Stomach (tissue), 9 donors: ENCODE results near the gene CLEC4C. TPM values are rescaled to one million over a fixed set of nuclear protein-coding genes. Genes with fewer than 3 reads are reported as not detected.
"Not testable (repeated sequence)": the region's sequence is repeated elsewhere in the genome, so short reads cannot be mapped to it uniquely, and the experiment has no call there.

Source experiments
- DNase-seq, 2 donors: peaks; one replicate each; pipeline versions ENCODE4 v3.0.0 to v3.0.0-alpha.2; 2013 to 2019
- H3K27ac ChIP-seq, 5 donors: fragments of 200-600 bp in 4 of 5; sonication (generic) in 4 of 5; one replicate each; pipeline ENCODE4 v1.5.1; 2013 to 2019; ENCODE audit warnings: mild to moderate bottlenecking in 1 of 5, moderate library complexity in 1 of 5
- H3K27me3 ChIP-seq, 3 donors: fragments of 200-600 bp; sonication (generic); one replicate each; pipeline ENCODE4 v1.5.1; 2017 to 2019; ENCODE audit warnings: mixed run types in 1 of 3
- H3K36me3 ChIP-seq, 4 donors: fragments of 200-600 bp; sonication (generic); 1 replicate in 3 of 4; 2 replicates in 1 of 4; pipeline ENCODE4 v1.5.1; 2016 to 2019
- H3K4me1 ChIP-seq, 4 donors: fragments of 200-600 bp; sonication (generic); one replicate each; pipeline ENCODE4 v1.5.1; 2016 to 2019
- H3K4me3 ChIP-seq, 4 donors: fragments of 200-600 bp; sonication (generic) in 3 of 4; one replicate each; pipeline ENCODE4 v1.5.1; 2016 to 2019; ENCODE audit warnings: mild to moderate bottlenecking in 1 of 4
- H3K9me3 ChIP-seq, 4 donors: fragments of 200-600 bp; sonication (generic); one replicate each; pipeline ENCODE4 v1.5.1; 2016 to 2019
- CTCF ChIP-seq, 7 experiments: fragments of 450-650 bp in 4 of 7; fragments of 200-600 bp in 3 of 7; sonication (generic) in 3 of 7; IDR thresholded peaks; one replicate each; pipeline ENCODE4 v1.5.1; 2016 to 2019; ENCODE audit warnings: antibody characterized with exemption in 7 of 7, control low read depth in 2 of 7, mild to moderate bottlenecking in 1 of 7
- EP300 ChIP-seq: sonication (generic); formaldehyde crosslinking; IDR thresholded peaks from one replicate; pipeline ENCODE4 v1.6.1; 2017; ENCODE audit warnings: antibody characterized with exemption
- POLR2A ChIP-seq, 4 donors: fragments of 450-650 bp; IDR thresholded peaks; one replicate each; pipeline ENCODE4 v1.6.1; 2016; ENCODE audit warnings: antibody characterized with exemption in 4 of 4, control low read depth in 2 of 4, mild to moderate bottlenecking in 1 of 4, moderate library complexity in 1 of 4
- POLR2AphosphoS5 ChIP-seq, 3 donors: sonication (generic); formaldehyde crosslinking; IDR thresholded peaks; one replicate each; pipeline ENCODE4 v1.6.1; 2016; ENCODE audit warnings: antibody characterized with exemption in 3 of 3
- WGBS, 5 donors: extraction: QIAGEN DNeasy Blood & Tissue Kit in 3 of 5; methylation state at CpG; one replicate each; pipeline versions ENCODE4 v1.1.5 to v1.1.7; 2013 to 2018; 5-methylcytosine and 5-hydroxymethylcytosine counted together
- intact Hi-C: fragments of 100-400 bp; cut with DNase I; formaldehyde crosslinking; loops from one replicate; pipeline ENCODE4 v1.15.1; 2023; ENCODE audit warnings: low total_unique reads
- polyA plus RNA-seq, 3 donors: library from polyadenylated mRNA; stranded (reverse); fragments of 200-250 nt; gene quantifications; one replicate each; pipeline ENCODE4 v1.2.3, GENCODE V29; 2013
- total RNA-seq, 5 donors: library from RNA; depleted of rRNA; stranded (reverse); fragments of >200 nt; gene quantifications; one replicate each; pipeline versions ENCODE4 v1.1.0 to v1.2.3, GENCODE V29; 2014 to 2016
- donor health status: healthy with polysubstance abuse.
- donor health status: Bipolar disorder and iron deficiency.
- donor health status: healthy.

CLEC4C gene
- total and polyA plus RNA-seq, 8 donors: not detected

DNA sequence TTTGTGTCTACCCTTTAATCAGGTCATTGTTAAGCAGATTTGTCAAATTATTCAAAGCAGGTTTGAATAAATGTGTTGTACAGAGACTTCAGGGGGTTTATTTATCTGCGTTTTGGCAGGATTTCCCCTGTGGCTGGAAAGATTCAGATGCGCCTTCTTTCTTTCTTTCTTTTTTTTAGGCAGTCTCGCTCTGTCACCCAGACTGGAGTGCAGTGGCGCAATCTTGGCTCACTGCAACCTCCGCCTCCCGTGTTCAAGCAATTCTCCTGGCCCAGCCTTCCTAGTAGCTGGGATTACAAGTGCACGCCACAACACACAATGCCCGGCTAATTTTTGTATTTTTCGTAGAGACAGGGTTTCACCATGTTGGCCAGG, 11.6 kb upstream of the CLEC4C start:
- 67 to 74% (median 72%) methylated on average over 9 of the region's 9 CpGs for WGBS, 5 donors
- H3K27me3 ChIP-seq: no peaks in the 10 kb centered on the region
- intact Hi-C loops: no loop called here
- no peaks in the 10 kb centered on the region for H3K36me3 ChIP-seq
- H3K4me3 ChIP-seq: no peak overlapping the region
- no peaks in the 10 kb centered on the region for H3K9me3 ChIP-seq
- no peak for TF ChIP-seq EP300
- TF ChIP-seq POLR2AphosphoS5 (IDR thresholded peaks at IDR 0.05): no peak
- no peak for TF ChIP-seq CTCF (IDR thresholded peaks at IDR 0.05)
- TF ChIP-seq POLR2A (IDR thresholded peaks at IDR 0.05): no peak
- no peak overlapping the region for H3K27ac ChIP-seq
- no peaks in the 10 kb centered on the region for H3K4me1 ChIP-seq
- DNase-seq: no peak

- no peak overlapping the region for H3K4me3 ChIP-seq
- H3K9me3 ChIP-seq: no peaks in the 10 kb centered on the region
- DNase-seq: no peak
- no peaks in the 10 kb centered on the region for H3K4me1 ChIP-seq
- TF ChIP-seq EP300 (no peak), POLR2A (IDR thresholded peaks at IDR 0.05) (no peak), CTCF (IDR thresholded peaks at IDR 0.05) (no peak), POLR2AphosphoS5 (IDR thresholded peaks at IDR 0.05) (no peak)
- H3K27me3 ChIP-seq: no peaks in the 10 kb centered on the region
- intact Hi-C loops: no loop called here
- no peak overlapping the region for H3K27ac ChIP-seq
- WGBS, 5 donors: 54 to 73% (median 63%) methylated on average over 2 of the region's 2 CpGs
- no peaks in the 10 kb centered on the region for H3K36me3 ChIP-seq
Observed at GRCh38 chr12:7756993-7757392, 9.8 kb upstream of the CLEC4C start.

- intact Hi-C loops, DNase-seq, H3K27me3 ChIP-seq, H3K36me3 ChIP-seq, H3K4me3 ChIP-seq, H3K9me3 ChIP-seq, H3K27ac ChIP-seq, H3K4me1 ChIP-seq: not testable (repeated sequence)
- WGBS, 5 donors: 81 to 89% (median 86%) methylated on average over 9 of the region's 9 CpGs
Observed at GRCh38 chr12:7755668-7756067, 8.5 kb upstream of the CLEC4C start.

DNA sequence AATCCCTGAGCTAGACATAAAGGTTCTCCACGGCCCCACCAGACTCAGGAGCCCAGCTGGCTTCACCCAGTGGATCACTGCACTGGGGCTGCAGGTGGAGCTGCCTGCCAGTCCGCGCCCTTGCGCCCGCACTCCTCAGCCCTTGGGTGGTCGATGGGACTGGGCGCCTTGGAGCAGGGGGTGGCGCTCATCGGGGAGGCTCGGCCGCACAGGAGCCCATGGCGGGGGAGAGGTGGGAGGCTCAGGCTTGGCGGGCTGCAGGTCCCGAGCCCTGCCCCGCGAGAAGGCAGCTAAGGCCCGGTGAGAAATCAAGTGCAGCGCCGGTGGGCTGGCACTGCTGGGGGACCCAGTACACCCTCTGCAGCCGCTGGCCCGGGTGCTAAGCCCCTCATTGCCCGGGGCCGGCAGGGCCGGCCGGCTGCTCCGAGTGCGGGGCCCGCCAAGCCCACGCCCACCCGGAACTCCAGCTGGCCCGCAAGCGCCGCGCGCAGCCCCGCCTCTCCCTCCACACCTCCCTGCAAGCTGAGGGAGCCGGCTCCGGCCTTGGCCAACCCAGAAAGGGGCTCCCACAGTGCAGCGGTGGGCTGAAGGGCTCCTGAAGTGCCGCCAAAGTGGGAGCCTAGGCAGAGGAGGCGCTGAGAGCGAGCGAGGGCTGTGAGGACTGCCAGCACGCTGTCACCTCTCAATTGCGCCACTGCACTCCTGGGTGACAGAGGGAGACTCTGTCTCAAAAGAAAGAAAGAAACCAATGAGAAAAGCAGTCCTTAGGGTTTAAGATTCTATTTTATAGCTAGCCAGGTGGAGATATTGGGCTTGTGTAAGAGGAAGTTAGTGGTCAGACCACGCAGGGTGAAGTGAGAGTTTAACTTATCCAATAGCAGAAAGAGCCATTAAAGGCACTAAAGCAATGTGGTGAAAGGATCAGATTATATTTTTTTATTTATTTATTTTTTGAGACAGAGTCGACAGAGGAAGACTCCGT, 5.1 kb upstream of the CLEC4C start:
- intact Hi-C loops, H3K4me3 ChIP-seq, H3K4me1 ChIP-seq, H3K27me3 ChIP-seq, H3K27ac ChIP-seq, H3K9me3 ChIP-seq, H3K36me3 ChIP-seq, DNase-seq: not testable (repeated sequence)
- WGBS, 5 donors: 89 to 95% (median 94%) methylated on average over 14 to 43 of the region's 48 CpGs

DNA sequence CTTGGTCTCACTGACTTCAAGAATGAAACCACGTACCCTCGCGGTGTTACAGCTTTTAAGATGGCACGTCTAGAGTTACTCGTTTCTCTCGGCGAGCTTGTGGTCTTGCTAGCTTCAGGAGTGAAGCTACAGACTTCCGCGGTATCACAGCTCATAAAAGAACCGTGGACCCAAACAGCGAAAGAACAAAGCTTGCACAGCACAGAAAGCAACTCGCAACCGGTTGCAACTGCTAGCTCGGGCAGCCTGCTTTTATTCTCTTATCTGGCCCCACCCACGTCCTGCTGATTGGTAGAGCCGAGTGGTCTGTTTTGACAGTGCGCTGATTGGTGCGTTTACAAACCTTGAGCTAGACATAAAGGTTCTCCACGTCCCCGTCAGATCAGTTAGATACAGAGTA, 4.2 kb upstream of the CLEC4C start:
- H3K4me1 ChIP-seq: no peaks in the 10 kb centered on the region
- 73 to 84% (median 79%) methylated on average over 20 of the region's 20 CpGs for WGBS, 5 donors
- intact Hi-C loops: no loop called here
- H3K27me3 ChIP-seq: no peaks in the 10 kb centered on the region
- no peak overlapping the region for H3K27ac ChIP-seq
- DNase-seq: no peak
- H3K9me3 ChIP-seq: peaks cover 0 to 2% (median 0%) of the 10 kb centered on the region in 4 donors
- TF ChIP-seq CTCF (IDR thresholded peaks at IDR 0.05) (no peak), EP300 (no peak), POLR2A (IDR thresholded peaks at IDR 0.05) (no peak), POLR2AphosphoS5 (IDR thresholded peaks at IDR 0.05) (no peak)
- H3K36me3 ChIP-seq: no peaks in the 10 kb centered on the region
- no peak overlapping the region for H3K4me3 ChIP-seq
